GM21367 (cell line): Measurements from ENCODE around the gene HSPB8.

ENCODE experiments used
- ATAC-seq: cut with Tn5 transposase; IDR thresholded peaks from one replicate; pipeline ENCODE4 v1.9.1; 2021; ENCODE audit not compliant: unreplicated experiment

The HSPB8 gene, protein sequence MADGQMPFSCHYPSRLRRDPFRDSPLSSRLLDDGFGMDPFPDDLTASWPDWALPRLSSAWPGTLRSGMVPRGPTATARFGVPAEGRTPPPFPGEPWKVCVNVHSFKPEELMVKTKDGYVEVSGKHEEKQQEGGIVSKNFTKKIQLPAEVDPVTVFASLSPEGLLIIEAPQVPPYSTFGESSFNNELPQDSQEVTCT

DNA sequence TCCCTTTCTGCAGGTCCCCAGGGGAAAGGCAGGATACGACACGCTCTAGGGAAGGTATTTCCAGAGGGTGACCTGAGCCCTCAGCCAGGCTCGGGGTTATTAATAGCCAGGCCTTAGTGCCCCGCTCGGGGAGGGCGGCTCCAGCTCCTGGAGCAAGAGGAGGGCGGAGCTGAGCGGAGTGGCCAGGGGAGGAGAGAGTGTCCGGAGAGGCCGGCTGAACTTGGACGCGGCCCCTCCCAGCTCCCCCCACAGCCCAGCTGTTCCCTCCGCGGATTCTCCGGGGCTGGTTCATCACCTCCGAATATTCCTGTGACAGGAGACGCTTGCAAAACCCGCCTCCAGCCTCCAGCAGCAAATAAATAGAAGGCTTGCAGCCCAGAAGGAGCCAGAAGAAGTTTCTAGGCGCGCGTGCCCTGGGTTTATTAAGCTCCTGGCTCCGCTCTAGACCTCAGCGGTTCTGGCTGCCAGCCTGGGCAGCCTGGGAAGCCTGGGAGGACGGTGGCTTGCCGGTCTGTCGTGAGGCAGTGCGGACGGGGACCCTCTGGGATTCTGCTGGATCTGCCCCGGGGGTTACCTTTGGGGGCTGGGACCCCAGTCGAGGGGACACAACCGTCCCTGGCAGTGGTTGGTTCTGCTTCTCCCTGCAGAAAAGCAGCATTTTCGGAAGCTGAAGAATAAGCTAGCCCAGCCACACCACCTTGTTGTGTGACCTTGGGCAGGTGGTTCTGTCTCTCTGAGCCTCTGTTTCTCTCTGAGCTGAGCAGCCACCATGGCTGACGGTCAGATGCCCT, at the start of gene HSPB8:
HSPB8 (plus strand) TSS at position 388 of the 791 bp plus-strand sequence; CDS start at position 770, 382 bp downstream.
- ATAC-seq = no peak

DNA sequence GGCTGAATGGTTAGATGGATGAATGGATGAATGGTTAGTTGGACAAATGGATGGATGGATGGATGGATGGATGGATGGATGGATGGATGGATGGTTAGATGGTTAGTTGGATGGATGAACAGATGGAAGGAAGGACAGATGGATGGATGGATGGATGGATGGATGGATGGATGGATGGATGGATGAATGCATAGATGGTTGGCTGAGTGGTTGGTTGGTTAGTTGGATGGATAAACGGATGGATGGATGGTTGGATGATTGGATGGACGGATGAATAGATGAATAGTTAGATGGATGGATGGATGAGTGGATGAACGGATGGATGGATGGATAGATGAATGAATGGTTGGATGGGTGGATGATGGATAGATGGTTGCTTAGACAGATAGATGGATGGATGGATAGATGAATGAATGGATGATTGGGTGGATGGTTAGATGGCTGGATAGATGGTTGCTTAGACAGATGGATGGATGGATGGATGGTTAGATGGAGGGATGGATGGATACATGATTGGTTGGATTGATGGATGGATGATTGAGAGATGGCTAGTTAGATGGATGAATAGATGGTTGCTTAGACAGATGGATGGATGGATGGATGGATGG, 48.8 kb upstream of the HSPB8 start:
- ATAC-seq = no peak

DNA sequence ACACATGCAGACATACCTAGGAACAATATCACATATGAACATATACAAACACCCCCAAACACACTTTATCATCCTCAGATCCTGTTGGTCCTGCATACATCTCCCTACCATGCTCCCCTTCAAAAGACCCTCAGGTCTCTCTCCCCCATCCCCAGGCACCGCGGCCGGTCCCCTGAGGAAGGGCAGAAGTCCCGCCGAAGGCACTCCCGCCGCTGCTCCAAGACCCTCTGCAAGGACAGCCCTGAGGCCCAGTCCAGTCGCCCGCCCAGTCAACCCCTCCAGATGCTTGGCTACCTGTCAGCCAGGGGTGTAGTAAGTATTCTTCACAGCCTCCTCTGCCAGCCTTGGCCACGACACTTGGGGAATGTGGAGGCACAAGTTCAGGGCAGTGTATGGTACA, 48.2 kb upstream of the HSPB8 start:
- ATAC-seq = no peak

DNA sequence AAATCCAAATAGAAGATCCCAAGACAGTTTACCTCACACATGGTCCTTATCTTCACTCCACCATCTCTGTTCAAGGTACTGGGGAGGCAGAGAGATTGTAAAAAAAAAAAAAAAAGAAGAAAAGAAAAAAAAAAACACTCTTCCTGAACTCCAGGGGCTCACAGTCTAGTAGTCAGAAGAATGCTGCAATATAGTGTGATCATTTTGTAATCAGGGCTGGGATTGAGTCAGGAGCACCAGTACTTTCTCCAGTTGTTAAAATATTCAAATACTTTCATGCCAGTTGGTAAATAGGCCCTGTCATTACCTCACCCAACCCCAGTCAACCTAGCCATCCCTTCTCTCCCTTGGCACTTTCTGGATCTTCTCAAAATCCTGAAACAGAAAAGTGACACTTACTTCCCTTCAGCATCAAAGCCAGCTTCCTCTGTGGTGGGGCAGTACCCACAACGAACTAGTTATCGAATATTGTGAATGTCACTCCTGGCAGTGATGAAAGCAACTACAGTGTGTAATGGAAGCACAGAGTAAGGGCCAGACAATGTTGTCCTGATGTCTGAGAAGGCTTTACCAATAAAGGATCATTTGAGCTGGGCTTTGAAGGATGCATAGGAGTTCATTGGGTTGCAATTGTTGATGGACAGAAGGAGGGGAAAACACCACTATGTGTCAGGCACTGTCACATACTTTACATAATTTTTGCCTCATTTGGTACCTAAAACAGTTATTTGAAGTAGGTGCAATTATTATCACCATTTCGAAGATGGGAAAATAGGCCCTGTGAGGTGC, 44.3 kb upstream of the HSPB8 start:
- no peak for ATAC-seq

DNA sequence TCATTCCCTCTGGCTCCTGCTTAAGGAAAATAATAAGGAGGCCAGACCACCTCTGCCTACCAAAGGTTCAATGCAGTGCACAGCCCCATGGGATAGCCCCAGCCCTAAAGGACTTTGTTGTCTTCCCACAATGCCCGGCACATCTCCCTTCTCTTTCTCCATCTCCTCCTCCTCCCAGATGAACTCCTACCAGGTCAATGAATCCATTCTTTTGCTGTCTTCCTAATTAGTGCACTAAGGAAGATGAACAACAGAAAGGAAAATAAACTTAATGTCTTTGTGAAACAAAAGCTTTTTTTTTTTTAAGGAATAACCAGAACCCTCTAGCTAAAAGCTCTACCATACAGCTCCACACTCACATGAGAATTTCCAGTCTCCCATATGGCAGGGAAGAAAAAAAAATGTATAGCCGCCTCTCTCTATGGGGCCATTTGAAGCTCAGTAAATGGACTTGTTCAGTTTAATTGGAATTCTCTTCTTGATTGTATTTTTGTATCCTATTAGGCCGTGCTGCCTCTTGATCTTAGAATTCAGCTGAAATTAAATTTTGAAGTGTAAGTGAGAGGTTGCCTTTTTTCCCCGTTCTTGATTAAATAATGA, 41.8 kb upstream of the HSPB8 start:
- ATAC-seq = no peak

DNA sequence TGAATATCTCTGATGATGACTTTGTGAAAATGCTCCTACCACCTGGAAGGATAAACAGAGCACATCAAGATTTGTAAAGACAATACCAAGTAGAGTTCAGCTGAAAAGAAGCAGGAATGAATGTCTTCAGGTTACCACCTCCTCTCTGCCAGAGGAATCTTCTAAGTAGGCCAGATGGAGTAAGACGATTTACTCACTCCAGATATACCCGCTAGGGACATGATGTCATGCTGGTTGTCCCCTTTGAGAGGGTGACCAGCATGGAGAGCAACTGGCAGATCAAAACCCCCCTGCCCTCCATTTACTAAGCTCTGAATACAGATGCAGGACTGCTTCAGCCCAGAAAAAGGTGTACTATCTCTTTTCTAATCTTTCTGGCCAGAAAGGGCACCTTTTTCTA, 39.3 kb upstream of the HSPB8 start:
- ATAC-seq = no peak

DNA sequence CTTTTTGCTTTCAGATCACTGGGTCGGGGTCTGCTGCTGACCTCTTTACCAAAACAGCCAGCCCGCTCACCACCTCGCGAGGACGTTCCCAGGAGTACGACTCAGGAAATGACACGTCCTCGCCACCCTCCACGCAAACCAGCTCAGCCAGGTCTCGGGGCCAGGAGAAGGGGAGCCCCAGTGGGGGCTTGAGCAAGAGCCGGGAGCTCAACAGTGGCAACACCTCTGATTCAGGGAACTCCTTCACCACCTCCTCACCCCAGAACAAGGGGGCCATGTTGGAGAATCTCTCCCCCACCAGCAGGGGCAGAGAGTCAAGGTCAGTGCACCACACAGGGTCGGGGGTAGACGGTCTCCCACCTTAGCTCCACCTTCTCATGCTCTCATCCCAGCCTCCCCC, 33.4 kb upstream of the HSPB8 start:
- ATAC-seq = no peak

DNA sequence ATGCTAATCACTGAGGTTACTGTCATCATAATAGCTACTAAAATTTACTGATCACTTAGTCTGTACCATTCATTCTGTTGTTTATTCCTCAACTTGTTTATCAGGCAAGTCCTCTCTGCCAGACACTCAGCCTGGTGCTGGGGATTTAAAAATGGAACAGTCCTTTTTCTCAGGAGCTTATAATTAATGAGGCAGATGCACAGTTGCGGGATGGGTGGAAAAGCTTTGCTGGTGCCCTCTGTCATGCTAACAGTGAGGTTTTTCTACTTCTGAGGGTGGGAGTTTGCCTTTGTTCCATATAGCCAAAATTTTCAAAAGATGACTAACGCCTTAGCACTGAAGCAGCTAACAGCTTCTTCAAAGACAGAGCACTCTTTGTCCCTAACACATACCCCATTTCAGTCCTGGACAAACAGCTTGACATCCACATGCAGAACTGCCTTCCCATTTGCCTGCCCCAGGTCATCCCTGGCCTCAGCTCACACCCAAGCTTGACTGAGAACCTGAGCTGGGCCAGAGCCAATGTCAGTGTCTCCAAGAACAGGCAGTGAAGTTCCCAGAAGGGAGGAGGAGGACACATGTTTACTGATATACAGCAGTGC, 30.8 kb upstream of the HSPB8 start:
- no peak for ATAC-seq

DNA sequence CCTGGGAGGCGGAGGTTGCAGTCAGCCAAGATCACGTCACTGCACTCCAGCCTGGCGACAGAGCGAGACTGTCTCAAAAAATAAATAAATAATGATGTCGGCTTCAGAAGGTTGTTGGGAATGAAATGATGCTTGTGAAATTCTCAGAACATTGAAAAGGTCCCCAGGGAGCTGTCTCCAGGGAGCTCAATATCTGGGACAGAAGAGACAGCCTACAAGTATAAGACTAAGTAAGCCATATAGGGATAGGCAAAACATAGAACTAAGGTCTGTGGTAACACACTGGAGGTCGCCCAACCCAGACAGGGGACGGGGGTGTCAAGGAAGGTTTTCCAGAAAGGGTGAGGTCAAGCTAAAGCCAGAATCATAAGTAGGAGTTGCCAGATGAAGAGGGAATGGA, 29.5 kb upstream of the HSPB8 start:
- ATAC-seq = no peak

DNA sequence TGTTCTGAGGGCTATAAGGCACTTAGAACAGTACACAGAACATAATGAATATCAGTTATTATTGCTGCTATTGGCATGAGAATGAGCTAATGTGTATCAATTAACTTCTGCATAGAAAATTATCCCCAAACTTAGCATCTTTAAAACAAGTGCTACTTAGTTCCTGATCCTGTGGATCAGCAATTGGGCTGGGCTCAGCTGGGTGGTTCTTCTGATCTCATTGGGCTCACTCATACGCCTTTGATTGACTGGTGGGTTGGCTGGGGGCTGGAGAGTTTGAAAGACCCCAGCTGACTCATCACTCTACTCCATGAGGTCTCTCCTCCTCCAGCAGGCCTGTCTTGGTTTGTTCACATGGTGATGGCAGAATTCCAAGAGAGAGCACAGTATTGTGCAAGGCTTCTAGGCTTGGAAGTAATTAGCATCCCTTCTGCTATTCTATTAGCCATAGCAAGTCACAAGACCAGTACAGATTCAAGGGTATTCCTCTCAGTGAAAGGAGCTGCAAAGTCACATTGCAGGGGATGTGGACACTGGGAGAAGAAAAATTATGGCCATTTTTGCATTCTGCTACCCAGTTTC, 27.2 kb upstream of the HSPB8 start:
- ATAC-seq = no peak

DNA sequence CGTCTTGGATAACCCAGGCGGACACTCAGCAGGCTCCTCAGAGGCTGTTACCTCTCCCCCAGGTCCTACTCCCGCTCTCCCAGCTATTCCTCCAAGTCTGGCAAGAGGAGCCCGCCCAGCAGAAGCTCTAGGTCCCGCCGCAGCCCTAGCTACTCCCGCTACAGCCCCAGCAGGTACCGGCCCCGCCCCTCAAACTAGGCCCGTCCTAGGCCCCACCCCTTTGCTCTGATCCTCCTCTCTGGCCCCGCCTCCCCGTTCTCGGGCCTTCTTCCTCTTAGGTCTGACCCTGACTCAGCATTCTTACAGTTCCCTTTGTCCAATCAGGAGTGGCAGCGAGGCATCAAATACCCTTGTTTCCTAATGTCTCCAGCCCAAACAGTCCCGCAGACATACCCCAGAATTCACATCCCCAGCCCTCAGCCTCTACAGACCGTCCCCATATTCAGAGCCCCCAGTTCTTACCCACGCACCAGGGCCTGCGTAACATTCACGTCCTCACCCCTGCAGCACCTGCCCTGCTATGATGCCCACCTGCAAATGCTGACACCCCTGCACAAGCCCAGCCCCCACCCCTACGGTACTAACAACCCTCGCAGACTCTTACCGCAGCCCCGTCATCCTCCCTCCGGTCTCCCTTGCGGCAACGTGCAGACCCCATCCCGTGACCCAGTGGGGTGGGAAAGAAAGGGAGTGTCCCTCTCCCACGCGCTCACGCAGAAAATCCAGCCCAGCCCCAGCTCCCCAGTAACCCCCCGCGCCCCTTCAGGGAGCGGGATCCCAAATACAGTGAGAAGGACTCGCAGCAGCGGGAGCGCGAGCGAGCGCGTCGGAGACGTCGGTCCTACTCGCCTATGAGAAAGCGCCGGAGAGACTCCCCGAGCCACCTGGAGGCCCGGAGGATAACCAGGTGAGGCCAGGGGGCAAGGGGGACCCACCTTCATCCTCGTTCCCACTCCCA, 25.0 kb upstream of the HSPB8 start:
- no peak for ATAC-seq

DNA sequence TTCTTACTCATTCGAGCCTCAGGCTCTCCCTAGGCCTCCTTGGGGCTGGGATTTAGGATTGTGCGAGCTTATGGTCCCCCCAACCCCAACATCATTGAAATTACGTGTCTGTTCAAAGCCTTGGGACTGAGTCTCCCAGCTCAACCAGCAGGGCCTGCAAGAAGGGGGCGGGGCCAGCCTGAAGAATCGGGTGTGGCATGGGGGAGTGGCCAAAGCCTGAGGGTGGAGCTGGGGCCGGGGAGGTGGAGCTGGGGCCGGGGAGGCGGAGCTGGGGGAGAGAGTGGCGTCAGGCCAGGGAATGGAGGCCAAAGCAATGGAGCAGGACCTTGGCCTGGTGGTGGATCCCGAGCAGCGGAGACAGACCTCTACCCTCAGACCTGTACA, 24.3 kb upstream of the HSPB8 start:
- no peak for ATAC-seq

DNA sequence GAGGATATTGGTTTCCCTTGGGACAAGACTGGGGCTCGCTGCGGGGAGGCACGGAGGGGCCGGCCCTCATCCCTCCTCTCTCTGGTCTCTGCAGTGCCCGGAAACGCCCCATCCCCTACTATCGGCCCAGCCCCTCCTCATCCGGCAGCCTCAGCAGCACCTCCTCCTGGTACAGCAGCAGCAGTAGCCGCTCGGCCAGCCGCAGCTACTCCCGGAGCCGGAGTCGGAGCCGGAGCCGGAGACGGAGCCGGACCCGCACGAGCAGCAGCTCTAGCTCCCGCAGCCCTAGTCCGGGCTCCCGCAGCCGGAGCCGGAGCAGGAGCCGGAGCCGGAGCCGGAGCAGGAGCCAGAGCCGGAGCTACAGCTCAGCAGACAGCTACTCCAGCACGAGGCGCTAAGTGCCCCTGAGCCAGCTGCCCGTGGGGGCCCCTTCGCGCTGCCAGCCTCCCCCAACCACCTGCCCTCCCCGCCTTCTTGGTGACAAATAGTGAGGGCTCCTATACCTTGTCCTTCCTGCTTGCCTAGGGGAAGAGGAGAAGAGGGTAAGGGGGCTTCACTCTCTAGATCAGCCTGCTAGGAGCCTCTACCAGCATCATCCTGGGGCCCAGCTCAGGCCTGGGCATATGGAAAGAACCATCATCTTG, 22.2 kb upstream of the HSPB8 start:
- no peak for ATAC-seq

DNA sequence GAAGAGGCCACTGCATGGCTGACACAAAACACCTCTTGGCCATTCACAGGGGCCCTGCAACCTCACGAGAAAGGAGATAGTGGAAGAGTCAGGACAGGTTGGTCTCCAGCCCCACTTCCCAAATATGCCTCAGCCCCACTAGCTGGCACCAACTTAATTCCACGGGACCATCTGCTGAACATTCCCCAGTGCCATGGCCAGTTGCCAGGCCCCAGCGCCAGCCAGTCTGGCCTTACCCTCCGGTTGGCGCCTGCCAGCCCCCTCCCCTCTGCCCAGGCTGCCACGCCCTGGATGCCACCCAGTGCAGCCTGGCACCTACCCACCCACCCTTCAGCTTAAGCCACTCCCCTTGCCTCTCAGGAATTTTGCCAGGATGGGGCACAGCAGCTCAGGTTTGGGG, 21.2 kb upstream of the HSPB8 start:
- ATAC-seq = no peak

DNA sequence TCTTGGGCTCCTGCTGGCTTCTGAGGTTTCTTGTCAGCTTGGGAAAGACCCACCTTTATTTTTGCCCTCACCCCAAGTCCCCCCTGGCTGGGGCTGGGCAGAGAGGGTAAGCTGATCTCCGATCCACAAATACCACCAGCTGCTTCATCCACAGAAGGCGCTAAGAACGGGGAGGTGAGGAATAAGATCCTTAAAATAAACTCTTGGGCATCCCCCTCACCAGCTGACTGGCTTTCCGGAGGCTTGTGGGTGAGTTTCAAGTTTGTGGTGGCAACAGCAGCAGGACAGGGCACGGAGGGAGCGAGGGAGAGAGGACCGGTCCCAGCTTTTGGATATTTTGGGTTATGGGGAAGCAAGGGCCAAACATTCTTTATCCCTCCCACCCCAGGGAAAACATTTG, 20.8 kb upstream of the HSPB8 start:
- ATAC-seq = no peak

DNA sequence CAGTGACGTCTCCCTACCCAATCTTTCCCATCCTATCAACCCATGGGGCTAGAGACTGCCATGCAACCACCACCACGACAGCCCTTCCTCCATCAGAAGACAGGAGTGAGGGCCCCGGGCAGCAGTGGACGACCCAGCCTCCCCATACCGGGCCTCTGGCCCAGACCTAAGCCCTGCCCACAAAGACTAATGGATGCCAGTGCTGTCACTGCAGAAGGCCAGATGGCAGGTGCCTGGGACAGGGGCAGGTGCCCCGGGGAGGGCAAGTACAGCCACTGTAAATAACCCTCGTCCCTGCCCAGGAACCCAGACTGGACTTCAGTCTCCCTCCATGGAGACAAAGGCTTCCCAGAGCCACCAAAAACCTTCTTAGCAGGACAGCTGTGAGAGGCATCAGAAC, 20.3 kb upstream of the HSPB8 start:
- ATAC-seq = no peak

DNA sequence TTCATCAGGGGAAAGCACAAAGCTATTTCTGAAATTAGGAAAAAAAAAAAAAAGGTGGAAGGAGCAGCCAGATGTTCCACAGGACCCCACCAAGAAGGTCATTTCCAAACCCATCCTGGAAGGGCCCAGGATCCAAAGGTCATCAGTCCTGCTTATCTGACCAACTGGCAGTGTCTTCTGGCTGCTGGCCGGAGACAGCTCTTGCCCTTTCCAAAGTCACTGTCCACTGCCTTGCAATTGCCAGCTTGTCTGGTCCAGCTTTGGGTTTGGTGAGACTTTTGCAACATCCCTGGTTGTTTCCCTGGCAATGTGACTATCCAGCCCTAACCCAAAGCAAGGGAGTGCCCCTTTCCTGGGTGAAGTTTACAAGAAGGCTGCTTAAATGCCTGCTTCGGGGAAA, 18.9 kb upstream of the HSPB8 start:
- no peak for ATAC-seq

DNA sequence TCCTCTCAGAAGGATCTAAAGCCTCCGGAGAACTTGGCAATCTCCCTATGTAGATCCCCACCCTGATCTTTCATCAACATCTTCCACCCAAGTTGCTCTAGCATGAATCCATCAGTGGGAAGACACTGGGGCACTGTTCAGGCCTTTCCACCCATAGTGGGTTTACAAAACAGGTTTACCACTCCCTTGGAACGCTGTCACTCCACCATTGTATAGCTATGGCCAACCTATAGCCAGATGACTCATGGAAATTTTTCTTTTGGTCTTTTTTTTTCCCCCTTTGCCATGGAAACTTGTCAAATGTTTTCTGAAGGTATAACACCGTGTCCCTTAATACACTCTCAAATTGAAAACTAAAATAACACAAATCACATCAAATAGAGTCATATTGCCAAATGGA, 10.8 kb upstream of the HSPB8 start:
- no peak for ATAC-seq

DNA sequence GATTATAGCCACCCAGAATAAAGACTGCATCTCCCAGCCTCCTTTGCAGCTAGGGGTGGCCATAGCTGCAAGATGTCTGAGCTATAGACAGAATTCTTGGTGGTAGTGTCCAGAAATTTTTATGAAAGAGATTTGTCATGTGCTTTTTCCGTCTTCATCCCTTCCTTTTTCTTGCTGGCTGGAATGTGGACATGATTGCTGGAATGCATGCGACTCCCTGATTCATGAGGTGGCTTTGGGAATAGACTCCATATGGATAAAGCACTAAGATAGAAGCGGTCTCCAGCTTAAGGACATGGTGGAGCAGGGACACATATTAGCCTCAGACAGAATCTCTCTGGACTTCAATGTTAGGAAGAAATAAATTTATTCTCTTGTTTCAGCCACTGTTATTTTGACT, 10.0 kb upstream of the HSPB8 start:
- ATAC-seq = no peak
